ENCODE results near the gene SNRNP48.

- TF ChIP-seq EGR1 (IDR thresholded peaks at IDR 0.05; ENCODE audit: low read depth) (no peak), CTCF (IDR thresholded peaks at IDR 0.05 in 2 of 3, conservative IDR thresholded peaks at IDR 0.05 in 1 of 3; ENCODE audit: borderline replicate concordance in 1 of 3, insufficient read depth in 1 of 3, low read depth in 2 of 3, low read length in 2 of 3) (no peak), YY1 (IDR thresholded peaks at IDR 0.05; ENCODE audit: extremely low read depth, insufficient replicate concordance, low read depth, low read length) (no peak), EZH2 (IDR thresholded peaks at IDR 0.05) (no peak), POLR2AphosphoS5 (IDR thresholded peaks at IDR 0.05; ENCODE audit: low read depth, low read length) (no peak), REST (IDR thresholded peaks at IDR 0.05; ENCODE audit: low read depth) (no peak), POLR2A (IDR thresholded peaks at IDR 0.05; ENCODE audit: borderline replicate concordance, extremely low read depth, insufficient read depth, insufficient read length) (no peak), MAX (IDR thresholded peaks at IDR 0.05) (no peak)
Measured at GRCh38 chr6:7629321-7629720, 39.3 kb downstream of the SNRNP48 start.

Measured in HCT116 (cell line).